GM12874 (cell line): ENCODE measurements around the gene PSMG1.

Experiments
- CTCF ChIP-seq: IDR thresholded peaks from 2 replicates; pipeline ENCODE4 v1.5.1; 2011; ENCODE audit warnings: low read depth, mild to moderate bottlenecking, control low read depth, low read length, moderate library complexity; ENCODE audit not compliant: insufficient read depth

Gene PSMG1

GRCh38 chr21:39183272-39184049 lies at the start of gene PSMG1:
PSMG1 (minus strand) TSS chr21:39183451; CDS start chr21:39183385, 66 bp downstream.
- TF ChIP-seq CTCF = no peak

- no peak for TF ChIP-seq CTCF
Observed at GRCh38 chr21:39232861-39233291, 49.6 kb upstream of the PSMG1 start.

GRCh38 chr21:39224930-39225329 lies 41.7 kb upstream of the PSMG1 start:
- TF ChIP-seq CTCF = no peak

GRCh38 chr21:39221997-39222486 lies 38.8 kb upstream of the PSMG1 start:
- no peak for TF ChIP-seq CTCF

- no peak for TF ChIP-seq CTCF
Observed at GRCh38 chr21:39221282-39221996, 38.2 kb upstream of the PSMG1 start.

GRCh38 chr21:39220150-39220549 lies 36.9 kb upstream of the PSMG1 start:
- TF ChIP-seq CTCF = no peak

- TF ChIP-seq CTCF = no peak
Observed at GRCh38 chr21:39218082-39218409, 34.8 kb upstream of the PSMG1 start.
